GM18951 (cell line): ENCODE data around the gene IL17B.
"Not testable (repeated sequence)": the region's sequence is repeated elsewhere in the genome, so short reads cannot be mapped to it uniquely, and the experiment has no call there.

Experiments
- POLR2A ChIP-seq: IDR thresholded peaks from 4 replicates; pipeline ENCODE4 v1.6.1; 2011; ENCODE audit warnings: mild to moderate bottlenecking; ENCODE audit not compliant: insufficient read length, insufficient read depth; ENCODE audit errors: extremely low read depth
- in situ Hi-C: fragments of 300-500 bp; cut with MboI; formaldehyde crosslinking; loops from one replicate; pipeline ENCODE4 v1.12.0; 2022; ENCODE audit warnings: low sequenced_read_pairs, mixed read lengths, inconsistent platforms; ENCODE audit not compliant: unreplicated experiment

Gene IL17B

GRCh38 chr5:149402291-149402690 is 23.2 kb upstream of the IL17B start:
- in situ Hi-C loops = no loop called here

GRCh38 chr5:149401051-149401450 is 22.0 kb upstream of the IL17B start:
- in situ Hi-C loops = no loop called here
- no peak for TF ChIP-seq POLR2A

More at GRCh38 chr5:149402291-149402690, 23.2 kb upstream of the IL17B start:
- TF ChIP-seq POLR2A = no peak

GRCh38 chr5:149400304-149400703 is 21.2 kb upstream of the IL17B start:
- in situ Hi-C loops = no loop called here
- no peak for TF ChIP-seq POLR2A

- TF ChIP-seq POLR2A = no peak
- in situ Hi-C loops = no loop called here
Observed at GRCh38 chr5:149399775-149400174, 20.7 kb upstream of the IL17B start.

GRCh38 chr5:149398747-149399266 is 19.7 kb upstream of the IL17B start:
- in situ Hi-C loops = not testable (repeated sequence)

- no peak for TF ChIP-seq POLR2A
- in situ Hi-C loops = no loop called here
Observed at GRCh38 chr5:149397530-149397929, 18.4 kb upstream of the IL17B start.

GRCh38 chr5:149394996-149395395 is 15.9 kb upstream of the IL17B start:
- in situ Hi-C loops = not testable (repeated sequence)

- no peak for TF ChIP-seq POLR2A
- in situ Hi-C loops = no loop called here
Observed at GRCh38 chr5:149392718-149393117, 13.6 kb upstream of the IL17B start.

- in situ Hi-C loops = no loop called here
- TF ChIP-seq POLR2A = no peak
Observed at GRCh38 chr5:149391524-149391923, 12.4 kb upstream of the IL17B start.

GRCh38 chr5:149391076-149391475 is 12.0 kb upstream of the IL17B start:
- in situ Hi-C loops = not testable (repeated sequence)

- TF ChIP-seq POLR2A = no peak
- in situ Hi-C loops = no loop called here
Observed at GRCh38 chr5:149389552-149390495, 10.7 kb upstream of the IL17B start.

GRCh38 chr5:149388498-149389190 is 9.6 kb upstream of the IL17B start:
- TF ChIP-seq POLR2A = no peak
- in situ Hi-C loops = no loop called here

- TF ChIP-seq POLR2A = no peak
- in situ Hi-C loops = no loop called here
Observed at GRCh38 chr5:149387982-149388381, 8.9 kb upstream of the IL17B start.

- TF ChIP-seq POLR2A = no peak
- in situ Hi-C loops = no loop called here
Observed at GRCh38 chr5:149387081-149387631, 8.1 kb upstream of the IL17B start.
